Stimulated activated CD4-positive, alpha-beta T cell treated with anti-CD3 and anti-CD28 coated beads, Interleukin-2, amount 100 ng/mL, for 24 hours (primary cell): ENCODE results near the gene RABAC1.
A peak's percentile ranks its signal among the peaks of the same experiment; 100 is the strongest.
"Not testable (repeated sequence)": the region's sequence is repeated elsewhere in the genome, so short reads cannot be mapped to it uniquely, and the experiment has no call there.

Source experiments
- DNase-seq, 2 donors: peaks; one replicate each; pipeline ENCODE4 v3.0.0-alpha.2; 2020

RABAC1 gene

GRCh38 chr19:41959056-41960053 lies at the start of gene RABAC1:
Gene RABAC1 (minus strand): TSS chr19:41959321. CDS start chr19:41959292, 29 bp downstream.
- DNase-seq: peak; percentile 88 to 89

- no peak for DNase-seq
Observed at GRCh38 chr19:42006569-42006968, 47.4 kb upstream of the RABAC1 start.

- no peak for DNase-seq
Observed at GRCh38 chr19:42005504-42005903, 46.4 kb upstream of the RABAC1 start.

DNA sequence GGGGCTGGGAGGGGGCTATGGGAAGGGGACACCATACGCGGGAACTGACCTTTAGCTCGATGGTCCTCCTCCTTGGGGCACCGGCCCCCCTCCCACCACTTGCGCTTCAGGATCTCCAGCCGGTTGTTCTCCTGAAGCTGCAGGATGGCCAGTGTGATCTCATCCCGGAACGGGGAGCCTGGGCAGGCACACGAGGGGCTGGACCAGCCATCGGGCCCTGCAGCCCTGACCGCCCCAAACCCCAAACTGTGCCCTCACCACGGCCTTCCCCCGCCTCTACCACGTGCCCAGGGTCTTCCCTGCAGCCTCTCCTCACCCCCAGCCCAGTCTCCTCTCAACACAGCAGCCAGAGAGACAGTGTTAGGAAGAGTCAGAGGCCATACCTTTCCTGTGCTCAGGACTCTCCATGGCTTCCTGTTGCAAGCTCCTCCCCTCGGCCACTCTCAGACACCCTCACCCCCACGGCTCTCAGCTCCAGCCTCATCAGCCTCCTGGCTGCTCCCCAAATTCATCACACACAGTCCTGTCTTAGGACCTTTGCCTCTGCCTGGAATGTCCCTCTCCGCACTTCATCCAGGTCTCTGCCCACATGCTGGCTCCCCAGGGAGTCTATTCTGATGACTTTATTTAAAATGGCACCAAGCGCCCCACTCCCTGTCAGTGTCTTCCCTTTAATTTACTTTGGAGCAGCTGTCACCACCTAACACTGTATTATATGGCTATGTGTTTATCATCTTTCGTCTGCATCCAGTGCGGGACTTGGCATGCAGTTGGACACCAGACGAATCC lies 44.6 kb upstream of the RABAC1 start:
- no peak for DNase-seq

GRCh38 chr19:41999878-42000208 lies 40.7 kb upstream of the RABAC1 start:
- no peak for DNase-seq

- DNase-seq: peak in 1 of 2 donors; percentile 37
Observed at GRCh38 chr19:41999071-41999877, 40.2 kb upstream of the RABAC1 start.

GRCh38 chr19:41998246-41999020 lies 39.3 kb upstream of the RABAC1 start:
- DNase-seq: peak; percentile 42 to 70

DNA sequence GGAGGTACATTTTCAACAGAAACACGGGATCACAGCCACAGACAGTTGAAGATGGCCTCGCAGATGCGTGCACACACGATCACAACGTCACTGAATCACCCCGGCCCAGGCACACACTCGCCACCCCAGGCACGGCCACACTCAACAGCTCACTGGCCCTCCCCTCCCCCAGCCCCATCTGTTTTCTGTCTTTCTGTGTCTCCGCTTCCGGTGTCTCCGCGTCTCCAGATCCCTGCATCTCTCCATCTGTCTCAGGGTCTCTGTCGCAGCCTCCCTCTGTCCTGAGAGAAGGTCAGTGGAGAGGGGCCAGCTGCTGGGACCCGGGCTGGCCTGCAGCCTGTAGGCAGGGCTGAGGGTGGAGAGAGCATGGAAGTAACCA lies 38.7 kb upstream of the RABAC1 start:
- peak in 1 of 2 donors; percentile 12 for DNase-seq

- peak; percentile 53 to 55 for DNase-seq
Observed at GRCh38 chr19:41997121-41997850, 38.2 kb upstream of the RABAC1 start.

- no peak for DNase-seq
Observed at GRCh38 chr19:41995959-41996797, 37.1 kb upstream of the RABAC1 start.

- DNase-seq: no peak
Observed at GRCh38 chr19:41994994-41995958, 36.2 kb upstream of the RABAC1 start.

- peak in 1 of 2 donors; percentile 22 for DNase-seq
Observed at GRCh38 chr19:41994521-41994971, 35.4 kb upstream of the RABAC1 start.

DNA sequence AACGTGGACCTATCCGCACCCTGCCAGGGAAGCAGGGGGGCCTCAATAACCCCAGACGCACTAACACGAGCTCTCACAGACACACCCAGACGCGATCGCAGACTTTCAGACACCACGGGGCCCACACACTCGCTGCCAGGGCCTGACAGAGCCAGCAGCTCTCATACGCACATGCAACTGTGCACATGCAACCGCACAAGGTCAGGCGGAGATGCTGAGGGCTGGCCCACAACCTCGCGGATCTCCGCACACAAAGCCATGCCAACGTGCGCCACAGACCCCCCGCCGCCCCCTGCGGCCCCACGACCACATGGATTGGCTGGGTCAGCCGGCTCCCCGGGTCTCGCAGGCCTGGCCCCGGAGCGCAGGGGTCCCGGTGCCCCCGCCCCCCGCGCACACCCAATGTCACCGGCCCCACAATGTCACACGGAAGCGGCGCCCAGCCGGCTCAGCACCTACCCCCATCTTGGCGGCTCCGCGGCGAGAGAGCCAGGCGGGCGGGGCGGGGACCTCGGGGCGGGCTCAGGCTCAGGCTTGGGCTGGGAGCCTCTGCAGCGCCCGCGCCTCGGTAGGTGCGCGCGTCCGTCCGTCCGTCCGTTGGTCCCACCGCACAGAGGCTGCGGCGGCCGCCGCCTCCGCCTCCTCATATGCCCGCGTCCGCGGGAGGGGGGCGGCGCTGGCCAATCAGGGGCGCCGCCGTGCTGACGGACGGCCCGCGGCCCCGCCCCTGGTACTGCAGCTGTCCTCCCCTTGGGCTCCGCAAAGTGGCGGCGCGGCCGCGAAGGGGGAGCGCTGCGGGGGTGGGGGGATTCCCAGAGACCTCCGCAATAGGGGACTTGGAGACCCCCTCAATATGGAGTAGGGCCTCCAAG lies 34.7 kb upstream of the RABAC1 start, which contains the start of gene ATP1A3:
Gene ATP1A3, minus strand, starts transcription at position 619 of the 872 bp plus-strand sequence. Its CDS starts 154 bp downstream, at position 465.
- DNase-seq: peak; percentile 64 to 72

DNA sequence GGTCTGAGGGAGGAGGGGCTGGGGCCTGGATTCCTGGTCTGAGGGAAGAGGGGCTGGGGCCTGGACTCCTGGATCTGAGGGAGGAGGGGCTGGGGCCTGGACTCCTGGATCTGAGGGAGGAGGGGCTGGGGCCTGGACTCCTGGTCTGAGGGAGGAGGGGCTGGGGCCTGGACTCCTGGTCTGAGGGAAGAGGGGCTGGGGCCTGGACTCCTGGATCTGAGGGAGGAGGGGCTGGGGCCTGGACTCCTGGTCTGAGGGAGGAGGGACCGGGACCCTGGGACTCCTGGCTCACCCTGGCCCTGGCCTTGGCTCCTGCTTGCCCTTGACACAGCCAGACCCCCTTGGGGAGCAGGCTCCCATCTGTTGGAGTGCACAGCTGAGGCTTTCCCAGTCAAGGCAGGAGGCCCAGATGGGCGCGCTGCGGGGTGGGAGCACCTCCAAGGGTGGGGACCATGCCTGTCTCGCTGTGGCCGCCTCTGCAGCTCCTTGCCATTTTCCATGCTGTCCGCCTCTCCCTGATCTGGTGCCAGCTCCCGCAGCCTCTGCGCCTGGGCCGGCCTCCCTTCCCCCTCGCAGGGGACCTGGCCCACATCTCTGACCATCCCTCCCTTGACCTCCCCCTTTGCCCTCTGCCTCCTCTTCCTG lies 32.9 kb upstream of the RABAC1 start:
- not testable (repeated sequence) for DNase-seq

DNA sequence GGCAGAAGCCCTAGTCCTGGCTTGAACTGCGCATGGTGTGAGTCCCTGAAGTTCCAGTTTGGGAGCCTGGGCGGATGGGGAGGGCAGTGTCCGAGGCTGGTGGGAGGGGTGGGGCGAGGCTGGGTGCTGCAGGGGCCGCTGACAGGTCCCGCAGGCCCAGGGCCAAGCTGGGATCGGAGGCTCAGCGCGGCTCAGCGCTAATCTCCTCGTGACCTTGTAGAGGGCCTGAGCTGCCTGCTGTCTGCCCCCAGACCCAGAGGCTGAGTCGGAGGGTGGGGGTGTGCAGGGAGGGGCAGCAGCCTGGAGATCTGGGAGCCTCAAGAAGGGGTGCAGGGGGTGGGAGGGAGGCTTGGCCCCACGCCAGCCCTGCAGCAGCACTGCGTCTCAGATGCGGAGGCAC lies 31.9 kb upstream of the RABAC1 start:
- no peak for DNase-seq

DNA sequence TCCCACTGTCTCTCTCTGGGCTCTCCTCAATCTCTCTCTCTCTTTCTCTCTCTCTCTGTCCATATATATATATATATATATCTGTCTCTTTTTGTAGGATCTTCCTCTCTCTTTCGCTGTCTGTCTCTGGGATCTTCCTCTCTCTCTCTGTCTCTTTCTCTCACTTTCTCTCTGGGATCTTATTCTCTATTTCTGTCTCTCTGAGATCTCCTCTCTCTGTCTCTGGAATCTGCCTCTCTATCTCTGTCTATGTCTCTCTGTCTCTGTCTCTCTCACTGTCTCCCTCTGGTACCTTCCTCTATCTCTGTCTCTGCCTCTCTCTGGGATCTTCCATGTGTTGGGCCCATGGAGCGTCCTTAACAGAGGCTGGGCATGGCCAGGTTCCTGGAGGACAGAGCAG lies 31.5 kb upstream of the RABAC1 start:
- no peak for DNase-seq

- DNase-seq: no peak
Observed at GRCh38 chr19:41990028-41990427, 30.9 kb upstream of the RABAC1 start.
